Left lung (tissue), 10 donors: ENCODE measurements around the gene PPM1M. TPM values are rescaled to one million over a fixed set of nuclear protein-coding genes. Genes with fewer than 3 reads are reported as not detected.
A peak's percentile ranks its signal among the peaks of the same experiment; 100 is the strongest.

Source experiments
- ATAC-seq: fragments of 200-7000 bp; cut with Tn5 transposase; one replicate; pipeline ENCODE4 v1.9.1; 2020; ENCODE audit warnings: moderate library complexity
- DNase-seq, 4 donors: peaks; one replicate each; pipeline ENCODE4 v3.0.0-alpha.2; 2013 to 2020
- H3K27ac ChIP-seq, 2 donors: fragments of 200-600 bp; sonication (generic) in 1 of 2; one replicate each; pipeline versions ENCODE4 v1.5.0 to v1.8.0; 2020 to 2021
- H3K27me3 ChIP-seq, 2 donors: fragments of 200-600 bp; sonication (generic) in 1 of 2; one replicate each; pipeline versions ENCODE4 v1.5.0 to v1.8.0; 2020 to 2021
- H3K36me3 ChIP-seq, 2 donors: fragments of 200-600 bp; sonication (generic) in 1 of 2; one replicate each; pipeline versions ENCODE4 v1.5.0 to v1.8.0; 2020 to 2021
- H3K4me1 ChIP-seq, 2 donors: fragments of 200-600 bp; one replicate each; pipeline ENCODE4 v1.8.0; 2021
- H3K4me3 ChIP-seq, 2 donors: fragments of 200-600 bp; sonication (generic) in 1 of 2; one replicate each; pipeline versions ENCODE4 v1.5.0 to v1.8.0; 2020 to 2021; ENCODE audit warnings: mild to moderate bottlenecking in 1 of 2
- H3K9me3 ChIP-seq, 2 donors: fragments of 200-600 bp; sonication (generic) in 1 of 2; one replicate each; pipeline versions ENCODE4 v1.5.0 to v1.8.0; 2020 to 2021
- intact Hi-C, 2 donors: fragments of 100-400 bp; cut with DNase I; formaldehyde crosslinking; loops; one replicate each; pipeline versions ENCODE4 v1.11.2 to v1.14.2; 2022
- polyA plus RNA-seq, 6 donors: library from polyadenylated mRNA; unstranded; fragments of 120-200 nt; gene quantifications; one replicate each; pipeline ENCODE4 v1.2.1, GENCODE V29; 2013; ENCODE audit not compliant: insufficient read length in 6 of 6
- total RNA-seq, 2 donors: library from RNA; stranded (reverse); fragmentation: NEBNext Ultra II Directional; extraction: Animal tissue kit (Norgen Biotek cat#: 25700); gene quantifications; one replicate each; pipeline ENCODE4 v1.2.1, GENCODE V29; 2021
- TF ChIP-seq, protein P1 (sequence below), 2 donors: fragments of 200-600 bp; sonication (generic) in 1 of 2; IDR thresholded peaks; one replicate each; pipeline versions ENCODE4 v1.5.0 to v1.8.0; 2021; ENCODE audit warnings: antibody characterized with exemption in 2 of 2
- donor health status: DM: no; HTN: yes; CAD: no.
- donor health status: DM: no; HTN: no; CAD: no.

PPM1M gene
- total and polyA plus RNA-seq, 8 donors, result 27.4 to 48.3 (median 31.4) TPM

DNA sequence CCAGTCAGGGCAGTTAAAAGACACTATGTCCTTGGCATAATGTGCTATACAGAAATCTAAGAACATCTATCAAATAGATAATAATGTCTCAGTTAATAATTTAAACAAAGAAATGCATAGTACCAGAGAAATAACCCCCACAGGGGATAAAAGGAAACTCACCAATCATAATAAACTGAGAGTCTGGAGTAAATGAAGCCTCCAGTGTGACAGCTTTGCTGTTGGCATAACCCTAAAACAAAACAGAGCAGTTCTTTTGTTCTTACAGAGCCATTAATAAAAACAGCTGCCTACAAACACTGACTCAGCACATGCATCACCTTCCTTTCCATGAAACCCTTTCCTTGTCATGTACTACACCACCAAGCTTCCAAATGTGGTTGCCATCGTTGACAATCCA is 13.5 kb downstream of the PPM1M start:
- Histone ChIP-seq H3K36me3 (peaks cover 0 to 99% of the 10 kb centered on the region in 2 donors), H3K27ac (no peak overlapping the region), H3K9me3 (no peaks in the 10 kb centered on the region), H3K27me3 (no peaks in the 10 kb centered on the region), H3K4me3 (no peak overlapping the region), H3K4me1 (peaks cover 0 to 25% of the 10 kb centered on the region in 2 donors)
- TF ChIP-seq, protein P1, sequence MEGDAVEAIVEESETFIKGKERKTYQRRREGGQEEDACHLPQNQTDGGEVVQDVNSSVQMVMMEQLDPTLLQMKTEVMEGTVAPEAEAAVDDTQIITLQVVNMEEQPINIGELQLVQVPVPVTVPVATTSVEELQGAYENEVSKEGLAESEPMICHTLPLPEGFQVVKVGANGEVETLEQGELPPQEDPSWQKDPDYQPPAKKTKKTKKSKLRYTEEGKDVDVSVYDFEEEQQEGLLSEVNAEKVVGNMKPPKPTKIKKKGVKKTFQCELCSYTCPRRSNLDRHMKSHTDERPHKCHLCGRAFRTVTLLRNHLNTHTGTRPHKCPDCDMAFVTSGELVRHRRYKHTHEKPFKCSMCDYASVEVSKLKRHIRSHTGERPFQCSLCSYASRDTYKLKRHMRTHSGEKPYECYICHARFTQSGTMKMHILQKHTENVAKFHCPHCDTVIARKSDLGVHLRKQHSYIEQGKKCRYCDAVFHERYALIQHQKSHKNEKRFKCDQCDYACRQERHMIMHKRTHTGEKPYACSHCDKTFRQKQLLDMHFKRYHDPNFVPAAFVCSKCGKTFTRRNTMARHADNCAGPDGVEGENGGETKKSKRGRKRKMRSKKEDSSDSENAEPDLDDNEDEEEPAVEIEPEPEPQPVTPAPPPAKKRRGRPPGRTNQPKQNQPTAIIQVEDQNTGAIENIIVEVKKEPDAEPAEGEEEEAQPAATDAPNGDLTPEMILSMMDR (IDR thresholded peaks at IDR 0.05), result no peak
- intact Hi-C loops, result no loop called here
- ATAC-seq (no peak), DNase-seq (no peak)

DNA sequence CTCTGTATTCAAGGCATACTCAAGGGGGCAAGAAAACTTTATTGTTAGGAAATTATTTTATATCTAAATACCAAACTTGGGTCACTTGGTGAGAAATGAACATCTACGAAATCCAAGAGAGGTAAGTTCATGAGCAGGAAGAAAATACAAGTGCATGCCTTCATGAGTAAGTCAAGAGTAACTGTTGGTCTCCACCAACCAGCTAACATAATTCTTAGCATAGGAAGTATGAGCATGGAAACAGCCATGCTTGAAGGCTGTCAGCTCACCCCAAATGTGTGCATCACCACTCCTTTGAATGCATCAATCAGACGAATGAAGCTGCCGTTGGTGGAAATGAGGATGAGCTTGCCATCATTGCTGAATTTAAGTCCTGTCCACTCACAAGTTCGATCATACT is 13.9 kb downstream of the PPM1M start:
- peaks cover 0 to 99% of the 10 kb centered on the region in 2 donors for H3K36me3 ChIP-seq
- H3K4me3 ChIP-seq, result no peak overlapping the region
- DNase-seq, result no peak
- ATAC-seq, result no peak
- intact Hi-C loops, result no loop called here
- TF ChIP-seq, protein P1 (IDR thresholded peaks at IDR 0.05), result no peak
- H3K27ac ChIP-seq, result no peak overlapping the region
- H3K9me3 ChIP-seq, result no peaks in the 10 kb centered on the region
- no peaks in the 10 kb centered on the region for H3K27me3 ChIP-seq
- peaks cover 0 to 25% of the 10 kb centered on the region in 2 donors for H3K4me1 ChIP-seq

DNA sequence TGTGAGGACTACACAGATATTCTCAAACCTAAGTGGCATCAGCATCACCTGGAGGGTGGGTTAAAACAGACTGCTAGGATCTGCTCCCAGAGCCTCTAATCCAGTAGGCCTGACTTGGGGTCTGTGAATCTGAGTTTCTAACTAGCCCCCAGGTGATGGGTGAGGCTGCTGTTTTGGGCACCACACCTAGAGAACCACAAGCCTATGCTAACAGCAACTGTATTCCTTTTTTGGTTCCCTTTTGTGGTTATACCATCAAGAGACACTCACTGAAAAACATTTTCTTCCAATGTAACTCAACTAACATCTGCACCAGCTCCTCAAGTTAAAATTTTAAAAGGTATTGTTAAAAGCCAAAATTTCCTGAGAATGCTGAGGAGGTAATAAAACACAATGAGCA is 16.9 kb downstream of the PPM1M start:
- Histone ChIP-seq H3K27me3 (no peaks in the 10 kb centered on the region), H3K27ac (no peak overlapping the region), H3K9me3 (no peaks in the 10 kb centered on the region), H3K4me3 (no peak overlapping the region), H3K36me3 (peaks cover 0 to 99% of the 10 kb centered on the region in 2 donors), H3K4me1 (peaks cover 0 to 30% of the 10 kb centered on the region in 2 donors)
- DNase-seq, result no peak
- TF ChIP-seq, protein P1 (IDR thresholded peaks at IDR 0.05), result no peak
- intact Hi-C loops, result no loop called here
- ATAC-seq, result no peak

DNA sequence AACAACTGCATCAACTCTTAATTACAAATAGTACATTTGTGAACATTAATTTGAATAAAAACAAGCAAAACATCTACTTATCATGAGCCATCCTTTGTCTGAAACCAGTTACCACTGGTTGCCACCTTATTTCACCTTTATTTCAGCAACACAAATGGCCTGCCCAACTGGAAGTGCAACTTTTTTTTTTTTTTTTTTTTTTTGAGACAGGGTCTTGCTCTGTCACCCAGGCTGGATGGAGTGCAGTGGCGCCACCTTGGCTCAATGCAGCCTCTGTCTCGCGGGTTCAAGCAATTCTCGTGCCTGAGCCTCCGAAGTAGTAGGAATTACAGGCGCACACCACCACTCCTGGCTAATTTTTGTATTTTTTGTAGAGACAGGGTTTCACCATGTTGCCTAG is 19.8 kb downstream of the PPM1M start:
- TF ChIP-seq, protein P1 (IDR thresholded peaks at IDR 0.05), result no peak
- Histone ChIP-seq H3K36me3 (peaks cover 0 to 91% of the 10 kb centered on the region in 2 donors), H3K4me1 (peaks cover 18 to 59% of the 10 kb centered on the region in 2 donors), H3K27me3 (no peaks in the 10 kb centered on the region), H3K9me3 (no peaks in the 10 kb centered on the region), H3K27ac (no peak overlapping the region), H3K4me3 (no peak overlapping the region)
- DNase-seq (no peak), ATAC-seq (no peak)
- intact Hi-C loops, result no loop called here

DNA sequence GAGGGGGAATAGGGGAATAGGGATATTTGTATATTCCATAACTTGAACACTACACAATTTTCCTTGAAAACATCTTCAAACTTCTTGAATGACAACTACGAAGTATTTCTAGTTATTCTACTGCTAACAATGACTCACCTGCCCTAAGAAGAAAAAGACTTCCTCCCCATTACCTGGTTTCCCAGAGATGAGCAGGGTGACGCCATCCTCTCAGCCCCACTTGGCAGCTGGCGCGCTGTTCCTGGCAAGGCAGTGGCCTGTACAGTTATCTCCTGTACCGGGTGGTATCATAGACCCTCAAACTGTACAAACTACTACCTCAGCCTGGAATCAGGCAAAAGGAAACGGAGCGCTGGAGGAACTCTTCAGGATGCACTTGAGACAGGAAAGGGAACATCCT is 22.5 kb downstream of the PPM1M start:
- intact Hi-C loops, result no loop called here
- no peak for DNase-seq
- peak; percentile 40 for ATAC-seq
- Histone ChIP-seq H3K36me3 (peaks cover 0 to 77% of the 10 kb centered on the region in 2 donors), H3K27me3 (no peaks in the 10 kb centered on the region), H3K4me3 (no peak overlapping the region), H3K27ac (no peak overlapping the region), H3K9me3 (no peaks in the 10 kb centered on the region), H3K4me1 (peaks cover 40 to 77% of the 10 kb centered on the region in 2 donors)
- TF ChIP-seq, protein P1 (IDR thresholded peaks at IDR 0.05), result no peak
